ENCODE data around the gene NELL1.

- TF ChIP-seq POLR2A (IDR thresholded peaks at IDR 0.05) (no peak), CTCF (IDR thresholded peaks at IDR 0.05 in 8 of 11, conservative IDR thresholded peaks at IDR 0.05 in 3 of 11) (no peak)
These were observed 91.4 kb downstream of the NELL1 start for GRCh38 chr11:20760811-20761210.

Measured in spleen (tissue), 7 donors.